NCI-H226 (cell line): ENCODE data around the gene HDGFL3.

ENCODE experiments used
- DNase-seq: peaks from one replicate; pipeline ENCODE4 v3.0.0-alpha.2; 2015

HDGFL3 gene

DNA sequence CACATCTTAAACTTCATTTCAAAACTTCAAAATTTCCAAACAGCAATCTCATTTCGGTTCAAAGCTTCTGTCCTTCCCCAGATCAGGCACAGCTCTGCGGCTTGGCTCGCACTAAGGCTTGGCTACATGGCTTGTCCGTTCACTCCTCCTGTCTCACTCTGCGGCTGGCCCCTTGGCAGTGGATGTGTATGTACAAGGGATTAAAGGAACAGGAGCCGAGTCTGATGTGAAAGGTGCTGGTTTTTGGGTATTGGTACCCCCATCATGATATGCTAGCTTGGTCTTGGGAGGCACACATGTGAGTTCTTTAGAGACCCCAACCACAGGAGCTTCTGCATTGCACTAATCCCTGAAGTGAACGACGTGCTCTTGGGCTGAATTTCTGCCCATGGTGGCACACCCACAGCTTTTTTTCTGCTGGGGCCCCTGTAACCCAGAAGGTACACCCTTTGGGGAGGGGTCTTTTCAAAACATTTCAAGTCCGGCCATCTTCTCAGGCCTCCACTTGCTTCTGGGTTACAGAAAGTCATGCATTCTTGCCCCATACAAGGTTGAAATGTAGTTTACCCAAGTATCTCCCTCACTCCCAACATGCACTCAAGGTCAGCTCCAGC lies 87.5 kb downstream of the HDGFL3 start:
- no peak for DNase-seq

- DNase-seq: no peak
These were observed 88.7 kb downstream of the HDGFL3 start for GRCh38 chr15:83118968-83119367.

DNA sequence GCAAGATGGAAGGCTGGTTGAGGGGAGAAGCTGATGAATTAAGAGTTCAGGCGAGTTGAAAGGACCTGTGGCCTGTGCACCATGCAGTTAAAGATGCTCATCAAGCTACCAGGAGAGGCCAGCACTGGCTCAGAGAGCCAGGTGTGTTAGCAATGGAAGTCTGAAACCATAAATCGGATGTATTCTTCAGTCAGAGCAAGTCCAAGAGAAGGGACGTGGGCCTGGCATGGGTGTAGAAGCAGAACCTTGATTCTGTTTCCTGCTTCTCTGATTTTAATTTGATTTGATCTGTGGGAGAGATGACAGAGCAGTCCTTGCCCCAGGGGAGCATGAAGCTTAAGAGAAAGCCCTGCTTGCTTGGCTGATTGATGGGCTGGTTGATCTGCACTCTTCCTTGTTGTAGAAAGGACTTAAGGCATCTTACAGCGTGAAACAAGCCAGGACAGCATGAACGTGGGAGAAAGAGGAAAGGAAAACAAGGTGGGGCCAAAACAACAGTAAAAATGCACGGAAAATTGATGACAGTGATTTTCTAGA lies 89.3 kb downstream of the HDGFL3 start:
- no peak for DNase-seq

GRCh38 chr15:83115831-83116565 lies 91.6 kb downstream of the HDGFL3 start:
- DNase-seq: no peak

DNA sequence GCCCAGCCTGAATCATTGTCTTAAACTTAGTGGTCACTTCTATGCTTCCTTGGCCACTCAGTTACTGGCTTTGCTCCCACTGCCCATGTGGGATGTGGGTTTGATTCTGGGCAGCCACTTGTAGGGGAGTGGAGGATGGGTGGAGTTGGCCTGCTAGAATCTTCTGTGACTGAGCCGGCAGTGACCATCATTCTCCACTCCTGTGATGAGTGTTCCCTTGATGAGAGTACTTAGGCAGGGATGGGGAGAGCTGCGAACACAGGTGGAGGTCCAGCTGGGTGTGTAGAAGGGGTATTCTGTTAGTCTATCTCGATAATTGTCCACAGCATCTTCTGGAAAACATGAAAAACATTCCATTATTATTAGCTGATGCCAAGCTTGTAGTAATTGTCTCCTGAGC lies 92.2 kb downstream of the HDGFL3 start:
- no peak for DNase-seq

DNA sequence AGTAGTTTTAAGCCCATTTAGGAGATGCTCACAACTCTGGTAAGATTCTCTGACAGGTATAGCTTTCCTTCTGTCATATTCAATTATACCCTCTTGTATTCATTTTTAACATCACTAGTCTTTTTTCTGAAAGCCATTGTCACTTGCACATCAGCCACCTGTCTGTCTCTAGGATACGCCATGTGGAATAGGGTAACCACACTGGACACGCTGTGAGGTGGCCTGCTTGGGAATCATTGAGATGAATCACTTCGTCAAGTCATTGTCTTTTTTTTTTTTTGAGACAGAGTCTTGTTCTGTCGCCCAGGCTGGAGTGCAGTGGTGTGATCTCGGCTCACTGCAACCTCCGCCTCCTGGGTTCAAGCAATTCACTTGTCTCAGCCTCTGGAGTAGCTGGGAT lies 92.8 kb downstream of the HDGFL3 start:
- no peak for DNase-seq

DNA sequence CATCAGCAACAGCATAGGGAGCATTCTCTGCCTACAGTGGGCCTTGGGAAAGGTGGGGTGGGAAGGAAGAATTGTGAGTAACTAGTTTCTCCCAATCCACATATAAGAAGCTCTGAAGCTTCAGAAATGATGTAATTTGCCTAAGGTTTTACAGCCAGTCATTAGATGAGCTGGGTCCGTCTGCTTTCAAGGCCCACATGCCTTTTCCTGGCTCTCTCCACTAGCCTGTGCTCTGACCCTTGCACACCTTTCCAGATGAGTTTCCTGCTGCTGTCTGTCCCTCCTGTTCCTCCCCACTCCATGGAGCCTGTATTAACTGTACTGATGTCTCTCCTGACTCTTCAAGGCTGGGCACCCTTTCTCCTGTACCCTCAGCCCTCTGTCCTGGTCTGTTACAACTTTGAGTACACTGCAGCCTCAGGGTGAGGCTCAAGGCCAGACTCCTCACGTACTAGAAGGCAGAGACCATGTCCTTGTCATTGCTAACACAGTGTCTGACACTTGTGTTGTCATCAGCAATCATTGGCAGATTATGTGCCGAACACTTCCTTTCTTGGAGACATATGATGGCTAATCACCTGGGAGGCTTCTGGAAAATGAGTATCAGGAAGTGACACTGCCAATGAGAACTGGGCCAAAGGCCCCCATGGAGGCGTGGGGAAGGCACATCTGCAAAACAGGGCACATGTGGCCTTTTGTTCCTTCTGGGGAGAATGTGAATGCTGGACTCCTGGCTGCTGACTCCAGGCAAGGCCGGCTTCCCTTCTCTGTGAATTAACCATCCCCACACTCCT lies 93.5 kb downstream of the HDGFL3 start:
- DNase-seq: no peak

GRCh38 chr15:83112956-83113299 lies 94.7 kb downstream of the HDGFL3 start:
- no peak for DNase-seq

- DNase-seq: no peak
These were observed 95.2 kb downstream of the HDGFL3 start for GRCh38 chr15:83112233-83112955.

GRCh38 chr15:83111149-83111548 lies 96.5 kb downstream of the HDGFL3 start:
- no peak for DNase-seq

GRCh38 chr15:83110381-83110780 lies 97.2 kb downstream of the HDGFL3 start:
- no peak for DNase-seq

- DNase-seq: no peak
These were observed 98.1 kb downstream of the HDGFL3 start for GRCh38 chr15:83109532-83109931.

DNA sequence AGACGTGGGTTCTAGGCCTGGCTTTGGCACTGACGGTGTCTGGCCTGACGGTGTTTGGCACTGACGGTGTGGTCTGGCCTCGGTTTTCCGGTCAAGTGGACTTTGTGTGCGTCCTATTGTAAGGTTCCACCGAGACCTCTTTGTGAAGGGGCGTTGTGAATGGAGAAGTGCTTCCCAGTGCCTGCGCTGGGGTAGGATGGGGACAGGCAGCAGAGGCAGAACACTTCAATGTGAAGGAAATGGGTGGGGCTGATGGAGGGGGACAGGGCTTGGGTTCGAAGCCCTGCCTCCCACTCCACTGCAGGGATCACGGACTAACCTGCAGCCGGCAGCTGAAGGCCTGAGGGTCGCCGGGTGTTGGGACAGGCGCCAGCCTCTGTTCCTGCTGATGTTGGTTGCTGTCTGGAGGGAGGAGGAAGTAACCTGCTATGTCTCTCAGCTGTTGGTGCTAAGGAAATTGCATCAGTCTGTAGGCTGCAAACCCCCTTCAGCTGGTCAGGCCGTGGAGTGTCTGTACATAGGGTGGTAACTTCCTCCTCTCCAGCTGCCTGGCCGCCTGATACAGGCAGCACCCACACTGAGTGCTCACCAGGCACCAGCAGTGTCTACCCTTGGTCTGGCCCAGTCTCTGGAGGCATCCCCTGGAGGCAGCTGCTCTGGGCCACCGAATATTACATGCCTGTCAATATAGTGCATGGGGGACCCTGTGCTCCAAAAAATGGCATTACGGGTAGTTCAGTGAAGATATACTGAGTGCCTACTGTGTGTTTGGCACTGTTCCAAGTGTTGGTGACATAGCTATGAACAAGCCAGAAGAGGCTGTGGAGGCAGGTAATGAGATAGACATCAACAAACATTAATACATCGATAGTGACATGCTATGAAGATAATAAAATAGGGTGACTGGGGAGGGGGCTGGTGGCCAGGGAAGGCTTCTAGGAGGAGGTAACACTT lies 99.1 kb downstream of the HDGFL3 start:
- DNase-seq: peak; percentile 48

GRCh38 chr15:83107841-83108181 lies 99.8 kb downstream of the HDGFL3 start:
- no peak for DNase-seq

DNA sequence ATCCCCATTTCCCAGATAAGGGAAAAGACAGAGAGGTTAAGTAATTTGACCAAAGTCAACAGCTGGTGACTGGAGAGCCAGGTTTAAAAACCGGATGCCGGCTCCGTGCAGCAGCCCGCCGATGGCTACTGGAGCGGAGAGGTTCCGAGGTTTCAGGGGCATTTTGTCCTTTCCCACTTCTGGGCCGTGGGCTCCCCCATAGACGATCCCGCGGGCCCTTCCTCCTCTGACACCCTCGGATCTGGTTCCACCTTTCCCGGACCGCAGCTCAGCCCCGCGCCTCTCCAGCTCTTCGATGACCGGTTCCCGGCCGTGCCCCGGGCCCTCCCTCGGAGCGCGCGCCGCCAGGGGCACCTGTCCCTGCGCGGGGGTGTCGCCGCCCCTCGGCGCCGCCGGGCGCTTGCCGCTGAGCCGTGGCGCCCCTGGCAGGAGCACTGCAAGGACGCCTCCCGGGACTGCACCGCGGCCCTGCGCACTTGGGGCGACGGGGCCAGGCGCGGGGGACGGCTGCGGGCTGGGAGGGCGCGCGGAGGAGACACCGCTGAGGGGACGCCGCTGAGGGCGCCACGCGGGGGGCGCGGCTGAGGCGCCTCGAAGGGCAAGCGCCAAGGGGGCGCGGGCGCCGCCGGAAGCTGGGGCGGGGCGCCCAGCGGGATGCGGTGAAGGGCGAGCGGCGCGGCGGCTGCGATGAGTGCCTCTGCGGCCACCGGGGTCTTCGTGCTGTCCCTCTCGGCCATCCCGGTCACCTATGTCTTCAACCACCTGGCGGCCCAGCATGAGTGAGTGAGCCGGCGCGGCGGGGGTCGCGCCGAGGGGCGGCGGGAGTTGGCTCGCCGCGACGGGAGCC lies 100.4 kb downstream of the HDGFL3 start, which contains the start of gene TM6SF1:
Gene TM6SF1 (plus strand): TSS at position 652 of the 847 bp plus-strand sequence. CDS start 36 bp downstream, at position 688.
- DNase-seq: no peak

- DNase-seq: no peak
These were observed 102.2 kb downstream of the HDGFL3 start for GRCh38 chr15:83105440-83105839.

GRCh38 chr15:83104141-83104540 lies 103.5 kb downstream of the HDGFL3 start:
- DNase-seq: no peak

DNA sequence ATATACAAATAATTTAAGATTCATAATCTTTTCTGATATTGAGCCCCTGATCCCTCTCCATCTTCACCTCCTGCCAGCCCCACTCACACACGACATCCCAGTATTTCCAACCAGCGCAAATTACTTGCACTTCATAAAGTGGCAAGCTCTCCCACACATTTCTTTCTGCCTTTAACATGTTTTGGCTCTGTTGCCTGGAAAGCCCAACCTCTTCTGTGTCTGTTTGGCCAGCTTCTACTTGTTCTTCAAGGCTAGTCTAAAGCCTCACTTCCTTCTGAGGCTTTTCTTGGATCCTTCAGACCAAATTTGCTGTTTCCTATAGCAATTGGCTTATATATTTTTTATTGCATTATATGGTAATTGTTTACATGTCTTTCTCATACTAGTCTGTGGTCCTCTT lies 105.3 kb downstream of the HDGFL3 start:
- no peak for DNase-seq

GRCh38 chr15:83100097-83100646 lies 107.5 kb downstream of the HDGFL3 start:
- DNase-seq: no peak

GRCh38 chr15:83099290-83099689 lies 108.3 kb downstream of the HDGFL3 start:
- DNase-seq: no peak

- no peak for DNase-seq
These were observed 109.5 kb downstream of the HDGFL3 start for GRCh38 chr15:83098079-83098478.
